RWPE1 (cell line): ENCODE results near the gene C22orf23.

Source experiments
- CTCF ChIA-PET: fragments of 350-600 bp; sonication (Branson Sonifier 250); formaldehyde crosslinking; extraction: SDS; loops from one replicate; lab custom pipeline; 2021; lab: Yijun Ruan, JAX
- POLR2A ChIA-PET: fragments of 400-600 bp; formaldehyde crosslinking; extraction: SDS; loops from one replicate; lab custom pipeline; 2020; ENCODE audit warnings: antibody characterized with exemption; ENCODE audit not compliant: low non-redundant PET; lab: Yijun Ruan, JAX
- DNase-seq: peaks from one replicate; pipeline ENCODE4 v3.0.0; 2012; ENCODE audit warnings: low spot score
- H3K27ac ChIP-seq: fragments of 450-650 bp; 2 replicates; pipeline ENCODE4 v1.5.1; 2017
- CTCF ChIP-seq: fragments of 450-650 bp; conservative IDR thresholded peaks from 2 replicates; pipeline ENCODE4 v1.5.1; 2017; ENCODE audit warnings: low read depth, mild to moderate bottlenecking

C22orf23 gene

GRCh38 chr22:37897807-37898206 is 55.6 kb downstream of the C22orf23 start:
- CTCF ChIA-PET = interaction anchor here (0.6 kb wide), 1 partner anchor 225 kb away, joined by 3 read pairs; no protein-coding TSS in a partner anchor
- peak overlapping the region; percentile 99 for H3K27ac ChIP-seq
- POLR2A ChIA-PET = interaction anchor here (0.6 kb wide), 1 partner anchor 54 kb away, joined by 3 read pairs; the partner anchor contains the start of gene ANKRD54
- no peak for TF ChIP-seq CTCF
- DNase-seq = no peak

DNA sequence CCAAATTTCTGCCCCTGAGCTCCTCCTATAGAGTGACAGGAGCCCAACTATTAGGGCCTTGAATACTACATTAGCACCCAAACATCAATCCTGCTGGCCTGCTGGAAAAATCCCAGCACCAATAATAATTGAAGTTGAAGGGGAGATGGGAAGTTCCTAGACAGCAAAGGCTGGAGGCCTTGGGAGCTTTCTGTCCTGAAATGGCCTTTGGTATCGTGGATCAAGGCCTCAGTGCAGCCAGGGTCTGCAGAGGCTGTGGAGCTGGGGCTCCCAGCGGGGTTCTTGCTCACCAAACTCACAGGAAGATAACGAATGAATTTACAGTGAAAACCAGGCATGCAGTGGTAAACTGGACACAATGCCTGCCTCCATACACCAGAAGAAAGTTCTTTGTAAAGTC is 56.5 kb downstream of the C22orf23 start:
- POLR2A ChIA-PET = no interaction called here
- TF ChIP-seq CTCF = no peak
- DNase-seq = no peak
- H3K27ac ChIP-seq = peak overlapping the region; percentile 99
- CTCF ChIA-PET = no interaction called here

DNA sequence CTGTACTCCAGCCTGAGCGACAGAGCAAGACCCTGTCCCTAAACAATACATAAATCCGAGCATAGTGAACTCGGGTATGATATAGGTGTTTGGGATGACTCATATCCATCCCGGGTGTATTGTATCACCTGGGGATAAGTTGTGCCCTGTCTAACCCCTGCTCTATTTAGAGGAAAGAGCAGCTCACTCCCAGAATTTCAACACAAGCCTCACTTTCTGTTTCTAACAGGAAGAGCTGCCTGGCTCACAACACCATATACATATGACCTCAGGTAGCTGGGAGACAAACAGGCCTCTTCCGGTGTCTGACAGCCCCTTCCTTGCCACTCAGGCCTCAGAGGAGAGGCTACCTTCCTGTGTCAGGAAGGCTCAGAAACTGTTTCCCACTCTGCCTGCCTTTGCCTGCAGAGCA is 57.2 kb downstream of the C22orf23 start:
- peak overlapping the region; percentile 99 for H3K27ac ChIP-seq
- ChIA-PET CTCF (no interaction called here), POLR2A (interaction anchor here (1.0 kb wide), 1 partner anchor 9 kb away, joined by 4 read pairs; the partner anchor contains the start of gene MICALL1)
- no peak for TF ChIP-seq CTCF
- peak; percentile 84 for DNase-seq

DNA sequence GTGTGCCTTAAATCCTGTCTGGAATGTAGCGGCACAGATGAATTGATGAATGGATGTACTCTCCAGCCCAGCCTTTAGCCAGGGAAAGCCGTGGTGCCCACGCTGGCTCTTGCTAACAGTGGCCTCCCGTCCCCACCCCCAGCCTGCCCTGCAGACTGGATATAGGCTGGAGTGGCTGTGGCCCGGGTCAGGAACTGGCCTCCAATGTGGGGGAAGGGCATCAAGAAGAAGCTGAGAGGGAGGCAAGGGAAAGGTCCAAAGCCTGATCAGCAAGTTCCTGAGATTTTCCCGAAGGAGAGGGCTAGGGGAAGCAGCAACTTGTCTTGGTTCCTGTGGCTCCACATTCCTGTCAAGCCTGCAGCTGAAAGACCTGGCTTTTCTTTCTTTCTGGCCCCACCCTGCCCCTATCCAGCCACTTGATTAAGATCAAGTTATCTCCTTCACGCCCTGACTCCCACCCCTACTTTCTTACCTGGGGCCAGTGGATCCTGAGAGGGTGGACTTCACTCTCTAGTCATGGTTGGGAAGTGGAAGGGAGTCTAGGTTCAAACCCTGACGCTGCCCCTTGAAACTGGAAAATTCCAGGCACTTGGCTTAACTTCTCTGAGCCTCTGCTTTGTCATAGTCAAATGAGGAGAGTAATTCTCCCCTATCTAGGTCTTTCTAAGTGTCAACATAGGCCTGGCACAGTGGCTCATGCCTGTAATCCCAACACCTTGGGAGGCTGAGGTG is 58.3 kb downstream of the C22orf23 start:
- DNase-seq = no peak
- peak overlapping the region; percentile 99 for H3K27ac ChIP-seq
- TF ChIP-seq CTCF = no peak
- POLR2A ChIA-PET = interaction anchor here (0.9 kb wide), 1 partner anchor 11 kb away, joined by 7 read pairs; the partner anchor contains the start of gene MICALL1
- CTCF ChIA-PET = interaction anchor here (0.6 to 1.1 kb wide), 2 partner anchors 11 to 595 kb away, joined by 4 read pairs; partner anchors contain the start of gene MICALL1

- ChIA-PET POLR2A (no interaction called here), CTCF (no interaction called here)
- no peak for DNase-seq
- peak overlapping the region; percentile 99 for H3K27ac ChIP-seq
- TF ChIP-seq CTCF = no peak
Measured at GRCh38 chr22:37893583-37893983, 59.8 kb downstream of the C22orf23 start.
